Measurements from ENCODE around the gene UBB.
"Not testable (repeated sequence)": the region's sequence is repeated elsewhere in the genome, so short reads cannot be mapped to it uniquely, and the experiment has no call there.

The UBB gene

GRCh38 chr17:16377941-16378341 lies 3.0 kb upstream of the UBB start:
- DNase-seq = no peak

- no peak for DNase-seq
Measured at GRCh38 chr17:16378636-16379282, 2.1 kb upstream of the UBB start.

- DNase-seq = no peak
Measured at GRCh38 chr17:16379654-16380053, 1.2 kb upstream of the UBB start.

GRCh38 chr17:16381496-16381820 lies 567 bp downstream of the UBB start:
- DNase-seq = no peak

- no peak for DNase-seq
Measured at GRCh38 chr17:16383216-16383615, 2.3 kb downstream of the UBB start.

GRCh38 chr17:16383772-16384287 lies 2.9 kb downstream of the UBB start:
- DNase-seq = no peak

GRCh38 chr17:16384557-16384956 lies 3.7 kb downstream of the UBB start:
- DNase-seq = no peak

GRCh38 chr17:16386126-16386507 lies 5.2 kb downstream of the UBB start:
- not testable (repeated sequence) for DNase-seq

GRCh38 chr17:16391451-16391850 lies 10.6 kb downstream of the UBB start:
- no peak for DNase-seq

- DNase-seq = not testable (repeated sequence)
Measured at GRCh38 chr17:16392491-16392890, 11.6 kb downstream of the UBB start.

- DNase-seq = not testable (repeated sequence)
Measured at GRCh38 chr17:16395887-16396286, 15.0 kb downstream of the UBB start.

GRCh38 chr17:16396693-16397092 lies 15.8 kb downstream of the UBB start:
- DNase-seq = not testable (repeated sequence)

GRCh38 chr17:16398270-16399267 lies 17.7 kb downstream of the UBB start:
- no peak for DNase-seq

- not testable (repeated sequence) for DNase-seq
Measured at GRCh38 chr17:16403847-16404246, 23.0 kb downstream of the UBB start.

- no peak for DNase-seq
Measured at GRCh38 chr17:16406742-16407674, 26.1 kb downstream of the UBB start.

GRCh38 chr17:16407911-16408588 lies 27.2 kb downstream of the UBB start:
- no peak for DNase-seq

- peak; percentile 31 for DNase-seq
Measured at GRCh38 chr17:16415031-16415924, 34.4 kb downstream of the UBB start, which contains the start of gene TRPV2. TSS of gene TRPV2 (plus strand) at chr17:16415571. CDS start at chr17:16417669, 2,098 bp downstream.

GRCh38 chr17:16417399-16417798 lies 36.5 kb downstream of the UBB start:
- no peak for DNase-seq

GRCh38 chr17:16417896-16418684 lies 37.2 kb downstream of the UBB start:
- no peak for DNase-seq

- DNase-seq = no peak
Measured at GRCh38 chr17:16418685-16419068, 37.8 kb downstream of the UBB start.

Data from effector CD4-positive, alpha-beta T cell (primary cell).